IPS-20b (cell line): ENCODE data around the gene RIMS1.
A peak's percentile ranks its signal among the peaks of the same experiment; 100 is the strongest.

Source experiments
- H3K27ac ChIP-seq: one replicate; pipeline ENCODE4 v1.5.1; 2013; ENCODE audit warnings: low read length
- H3K27me3 ChIP-seq: 2 replicates; pipeline ENCODE4 v1.6.1; 2013; ENCODE audit warnings: mild to moderate bottlenecking, low read length, inconsistent platforms; ENCODE audit not compliant: insufficient read depth
- H3K36me3 ChIP-seq: 2 replicates; pipeline ENCODE4 v1.6.1; 2013; ENCODE audit warnings: low read depth, mild to moderate bottlenecking, inconsistent platforms, low read length, moderate library complexity; ENCODE audit not compliant: insufficient read depth
- H3K4me1 ChIP-seq: 2 replicates; pipeline ENCODE4 v1.6.1; 2013; ENCODE audit warnings: mild to moderate bottlenecking, control low read depth, inconsistent platforms, low read length, moderate library complexity; ENCODE audit not compliant: insufficient read depth
- H3K4me3 ChIP-seq: 2 replicates; pipeline ENCODE4 v1.5.1; 2013; ENCODE audit warnings: mild to moderate bottlenecking, low read length, inconsistent platforms
- H3K9ac ChIP-seq: 2 replicates; pipeline ENCODE4 v1.6.1; 2013; ENCODE audit warnings: low read depth, mild to moderate bottlenecking, inconsistent platforms, low read length, moderate library complexity
- H3K9me3 ChIP-seq: 2 replicates; pipeline ENCODE4 v1.6.1; 2013; ENCODE audit warnings: mild to moderate bottlenecking, low read depth, low read length, inconsistent platforms; ENCODE audit not compliant: insufficient read depth

RIMS1 gene

GRCh38 chr6:72212686-72213085 lies 326.3 kb downstream of the RIMS1 start:
- no peak overlapping the region for H3K4me3 ChIP-seq
- H3K4me1 ChIP-seq, result peaks cover 7% of the 10 kb centered on the region; the same call in 1 of the 2 replicates

DNA sequence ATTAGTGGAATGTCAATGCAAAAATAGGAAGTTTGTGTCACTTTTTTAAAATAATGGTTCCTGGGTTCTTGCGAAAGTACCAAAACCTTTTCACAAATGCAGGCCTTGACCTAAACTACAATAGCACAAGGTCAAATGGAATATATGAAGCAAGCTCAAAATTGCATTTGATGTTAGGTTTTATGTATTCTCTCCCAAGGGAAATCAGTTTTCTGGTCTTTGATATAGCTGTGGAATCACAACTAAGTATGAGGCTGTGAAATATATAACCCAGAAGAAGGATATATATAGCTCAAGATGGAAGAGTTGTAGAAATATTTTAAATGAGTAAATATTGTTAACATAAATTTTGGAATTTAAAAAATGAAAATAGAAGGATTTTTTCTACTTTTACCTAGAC lies 327.3 kb downstream of the RIMS1 start:
- Histone ChIP-seq H3K4me1 (peaks cover 3% of the 10 kb centered on the region; the same call in 1 of the 2 replicates), H3K36me3 (no peaks in the 10 kb centered on the region), H3K9ac (no peak overlapping the region), H3K27ac (no peak overlapping the region), H3K27me3 (no peaks in the 10 kb centered on the region), H3K4me3 (no peak overlapping the region), H3K9me3 (no peaks in the 10 kb centered on the region)

More at GRCh38 chr6:72212686-72213085, 326.3 kb downstream of the RIMS1 start:
- Histone ChIP-seq H3K27me3 (no peaks in the 10 kb centered on the region), H3K27ac (no peak overlapping the region), H3K36me3 (no peaks in the 10 kb centered on the region), H3K9me3 (no peaks in the 10 kb centered on the region), H3K9ac (no peak overlapping the region)

GRCh38 chr6:72216222-72217068 lies 330.1 kb downstream of the RIMS1 start:
- H3K4me1 ChIP-seq, result no peaks in the 10 kb centered on the region
- no peaks in the 10 kb centered on the region for H3K36me3 ChIP-seq
- H3K27me3 ChIP-seq, result no peaks in the 10 kb centered on the region
- no peak overlapping the region for H3K27ac ChIP-seq
- no peak overlapping the region for H3K4me3 ChIP-seq
- H3K9ac ChIP-seq, result no peak overlapping the region
- no peaks in the 10 kb centered on the region for H3K9me3 ChIP-seq

- H3K4me3 ChIP-seq, result no peak overlapping the region
- no peak overlapping the region for H3K9ac ChIP-seq
- no peak overlapping the region for H3K27ac ChIP-seq
- no peaks in the 10 kb centered on the region for H3K36me3 ChIP-seq
- no peaks in the 10 kb centered on the region for H3K27me3 ChIP-seq
- no peaks in the 10 kb centered on the region for H3K9me3 ChIP-seq
- H3K4me1 ChIP-seq, result no peaks in the 10 kb centered on the region
Observed at GRCh38 chr6:72217626-72218025, 331.3 kb downstream of the RIMS1 start.

DNA sequence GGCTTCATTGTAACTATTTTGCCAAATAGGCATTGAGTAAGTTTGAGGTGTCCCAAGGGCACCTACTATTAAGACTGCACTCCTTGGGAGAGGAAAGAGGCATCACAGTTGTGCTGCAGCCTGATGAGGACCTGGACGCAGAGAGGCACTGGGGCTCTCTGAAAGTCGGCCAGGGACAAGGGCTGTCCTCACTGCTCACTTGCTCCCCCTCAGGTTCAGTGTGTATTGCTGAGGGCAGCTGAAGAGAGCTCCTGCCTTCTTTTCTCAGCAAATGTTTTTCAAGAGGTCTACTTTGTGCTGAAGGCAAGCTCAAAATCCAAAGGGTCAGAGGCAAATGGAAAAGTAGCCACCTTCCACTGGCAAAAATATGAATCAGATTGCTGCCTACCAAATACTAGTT lies 331.8 kb downstream of the RIMS1 start:
- no peak overlapping the region for H3K27ac ChIP-seq
- H3K27me3 ChIP-seq, result no peaks in the 10 kb centered on the region

GRCh38 chr6:72219536-72219935 lies 333.2 kb downstream of the RIMS1 start:
- Histone ChIP-seq H3K9ac (no peak overlapping the region), H3K27me3 (no peaks in the 10 kb centered on the region), H3K4me1 (no peaks in the 10 kb centered on the region), H3K36me3 (no peaks in the 10 kb centered on the region), H3K4me3 (no peak overlapping the region), H3K27ac (no peak overlapping the region), H3K9me3 (no peaks in the 10 kb centered on the region)

More for the DNA sequence above, 331.8 kb downstream of the RIMS1 start:
- H3K4me3 ChIP-seq, result no peak overlapping the region
- H3K36me3 ChIP-seq, result no peaks in the 10 kb centered on the region
- no peaks in the 10 kb centered on the region for H3K4me1 ChIP-seq
- no peak overlapping the region for H3K9ac ChIP-seq
- H3K9me3 ChIP-seq, result no peaks in the 10 kb centered on the region

DNA sequence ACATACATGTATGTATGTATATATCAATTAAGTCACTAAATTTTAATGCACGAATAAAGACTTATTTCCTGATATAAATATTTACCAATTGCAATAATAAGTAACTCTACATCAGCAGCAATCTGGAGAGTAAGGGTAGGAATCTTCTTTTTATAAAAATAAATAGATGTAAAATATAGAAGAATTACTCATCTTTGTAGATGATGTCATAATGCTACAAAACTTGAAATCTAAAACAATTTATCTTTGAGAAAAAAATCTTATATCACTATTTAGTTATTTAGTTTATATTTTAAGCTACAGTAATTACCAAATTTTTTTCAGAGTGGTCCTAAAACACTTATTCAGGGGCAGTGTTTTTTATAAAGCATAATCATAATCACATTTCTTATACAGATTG lies 351.7 kb downstream of the RIMS1 start:
- H3K27ac ChIP-seq, result no peak overlapping the region
- H3K9ac ChIP-seq, result no peak overlapping the region
- H3K27me3 ChIP-seq, result no peaks in the 10 kb centered on the region
- H3K9me3 ChIP-seq, result no peaks in the 10 kb centered on the region
- H3K4me1 ChIP-seq, result no peaks in the 10 kb centered on the region
- no peaks in the 10 kb centered on the region for H3K36me3 ChIP-seq
- no peak overlapping the region for H3K4me3 ChIP-seq

DNA sequence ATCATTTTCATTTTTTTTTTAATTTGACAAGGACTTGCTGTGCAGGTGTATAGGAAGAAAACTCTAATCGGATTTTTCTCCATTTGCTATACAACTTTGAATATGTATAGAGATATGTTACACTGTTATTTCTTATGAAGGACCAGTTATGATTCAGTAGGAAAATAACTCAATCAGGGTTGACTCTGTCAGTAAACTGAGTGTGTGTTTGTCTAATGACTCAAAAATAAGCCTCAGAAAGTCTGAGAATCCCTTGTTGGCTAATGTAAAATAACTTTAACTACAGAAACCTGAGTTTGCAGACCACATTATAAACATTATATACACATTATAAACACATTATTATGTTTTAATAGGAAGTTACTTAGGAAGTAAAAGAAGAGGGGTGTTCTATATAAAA lies 352.6 kb downstream of the RIMS1 start:
- Histone ChIP-seq H3K4me1 (peaks cover under 1% of the 10 kb centered on the region; the same call in 1 of the 2 replicates), H3K9ac (no peak overlapping the region), H3K36me3 (no peaks in the 10 kb centered on the region), H3K9me3 (no peaks in the 10 kb centered on the region), H3K27ac (no peak overlapping the region), H3K4me3 (no peak overlapping the region), H3K27me3 (no peaks in the 10 kb centered on the region)

DNA sequence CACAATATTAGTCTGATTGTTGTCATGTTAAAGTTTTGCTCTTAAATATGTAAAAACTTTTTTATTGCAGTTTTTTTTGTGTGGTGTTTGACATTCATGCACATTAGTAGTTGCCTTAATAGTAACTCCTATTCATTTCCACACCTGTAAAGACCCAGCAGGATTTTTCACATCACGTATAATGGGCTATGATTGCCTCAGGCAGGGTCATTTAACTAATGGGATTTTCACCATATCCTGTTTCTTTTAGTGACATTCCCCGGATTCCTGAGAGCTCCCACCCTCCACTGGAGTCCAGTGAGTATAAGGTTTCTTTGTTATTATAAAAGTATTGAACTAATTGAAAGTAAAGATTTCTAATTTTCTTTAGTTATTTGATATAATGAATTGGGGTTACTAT lies 359.2 kb downstream of the RIMS1 start:
- Histone ChIP-seq H3K36me3 (no peaks in the 10 kb centered on the region), H3K9me3 (no peaks in the 10 kb centered on the region), H3K4me1 (peaks cover 20% of the 10 kb centered on the region; the same call in 1 of the 2 replicates), H3K9ac (no peak overlapping the region), H3K27me3 (no peaks in the 10 kb centered on the region), H3K27ac (no peak overlapping the region), H3K4me3 (0 out of 2 replicates have a peak overlapping the region, but pooled peaks have one; percentile 7)

DNA sequence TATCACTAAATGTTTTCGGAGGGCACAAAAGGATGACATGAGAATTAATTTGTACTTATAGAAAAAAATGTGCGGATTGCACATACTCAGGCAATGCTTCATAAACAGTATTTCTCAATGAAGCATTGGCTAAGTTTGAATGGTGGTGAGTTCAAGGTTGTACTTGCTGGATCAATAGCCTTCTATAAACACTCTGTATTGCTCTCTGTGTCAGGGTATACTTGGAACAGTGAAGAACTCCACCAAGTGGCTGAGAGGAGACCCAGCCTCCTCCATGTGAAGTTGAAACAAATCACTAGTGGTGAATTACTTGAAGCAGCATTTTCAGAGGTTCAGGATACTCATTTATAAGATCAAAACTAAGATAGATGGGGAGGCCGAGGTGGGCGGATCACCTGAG lies 360.6 kb downstream of the RIMS1 start:
- Histone ChIP-seq H3K4me3 (no peak overlapping the region), H3K4me1 (peaks cover 20% of the 10 kb centered on the region; the same call in 1 of the 2 replicates), H3K27ac (no peak overlapping the region), H3K27me3 (no peaks in the 10 kb centered on the region), H3K9ac (no peak overlapping the region), H3K9me3 (no peaks in the 10 kb centered on the region), H3K36me3 (no peaks in the 10 kb centered on the region)

DNA sequence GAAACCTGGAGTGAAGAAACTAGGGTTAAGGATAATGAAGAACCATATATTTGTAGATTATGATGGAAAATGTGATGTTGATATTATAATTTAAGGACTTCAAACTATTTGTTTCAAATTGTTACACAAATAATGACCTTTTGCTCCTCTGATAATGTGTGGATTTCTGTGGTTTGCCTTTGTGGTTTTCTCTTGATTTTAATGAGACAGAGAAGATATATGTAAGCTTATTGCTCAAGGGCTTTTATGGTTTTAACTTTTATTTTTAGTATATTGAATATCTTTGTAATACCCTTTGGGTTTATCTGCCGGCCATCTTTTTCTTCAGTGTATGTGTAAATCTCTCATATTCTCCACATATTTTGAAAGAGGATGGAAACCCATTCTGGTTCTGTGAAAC lies 362.3 kb downstream of the RIMS1 start:
- Histone ChIP-seq H3K4me1 (peaks cover 20% of the 10 kb centered on the region; the same call in 1 of the 2 replicates), H3K27ac (no peak overlapping the region)

DNA sequence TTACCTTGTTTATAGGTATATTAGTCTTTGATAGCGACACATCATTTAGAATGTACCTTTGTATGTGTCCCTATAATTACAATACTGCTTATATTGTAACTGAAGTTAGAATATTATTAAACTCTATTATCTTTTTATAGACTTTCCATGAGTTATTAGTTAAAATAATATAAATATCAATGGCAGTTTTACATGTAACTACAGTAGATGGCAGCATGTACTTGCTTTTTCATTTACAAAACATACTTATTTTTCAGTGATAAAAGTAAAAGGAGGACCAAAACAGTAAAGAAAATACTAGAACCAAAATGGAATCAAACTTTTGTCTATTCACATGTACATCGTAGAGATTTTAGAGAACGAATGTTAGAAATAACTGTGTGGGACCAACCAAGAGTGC lies 364.3 kb downstream of the RIMS1 start:
- H3K9me3 ChIP-seq, result no peaks in the 10 kb centered on the region
- H3K9ac ChIP-seq, result no peak overlapping the region
- H3K36me3 ChIP-seq, result no peaks in the 10 kb centered on the region
- H3K27me3 ChIP-seq, result no peaks in the 10 kb centered on the region
- H3K27ac ChIP-seq, result no peak overlapping the region
- peaks cover 4% of the 10 kb centered on the region; the same call in 1 of the 2 replicates for H3K4me1 ChIP-seq
- no peak overlapping the region for H3K4me3 ChIP-seq

More for the DNA sequence above, 362.3 kb downstream of the RIMS1 start:
- Histone ChIP-seq H3K27me3 (no peaks in the 10 kb centered on the region), H3K4me3 (no peak overlapping the region), H3K9ac (no peak overlapping the region), H3K36me3 (no peaks in the 10 kb centered on the region), H3K9me3 (no peaks in the 10 kb centered on the region)
